Measurements from ENCODE around the gene NEUROG2. TPM values are rescaled to one million over a fixed set of nuclear protein-coding genes. Genes with fewer than 3 reads are reported as not detected.

NEUROG2 gene
- polyA plus RNA-seq, 3 donors: 0.12 TPM; not detected in 2

DNA sequence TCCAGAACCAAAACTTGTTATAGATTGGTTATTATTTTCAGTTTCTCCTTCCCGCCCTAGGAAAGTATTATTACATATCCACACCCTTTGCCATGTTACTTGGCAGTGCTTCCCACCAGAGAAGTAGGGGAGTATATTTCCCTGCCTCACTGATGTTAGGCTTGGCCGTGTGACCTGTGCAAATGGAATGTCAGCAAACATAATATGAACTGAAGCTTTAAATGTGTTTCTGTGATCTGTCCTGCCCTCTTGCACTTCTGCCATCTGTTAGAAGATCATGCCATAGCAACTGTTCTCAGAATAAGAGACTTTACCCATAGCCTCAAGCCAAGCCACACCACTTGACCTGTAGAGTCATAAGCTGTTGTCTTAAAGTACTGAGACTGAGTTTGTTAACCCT, 36.7 kb upstream of the NEUROG2 start:
- TF ChIP-seq, protein P1, sequence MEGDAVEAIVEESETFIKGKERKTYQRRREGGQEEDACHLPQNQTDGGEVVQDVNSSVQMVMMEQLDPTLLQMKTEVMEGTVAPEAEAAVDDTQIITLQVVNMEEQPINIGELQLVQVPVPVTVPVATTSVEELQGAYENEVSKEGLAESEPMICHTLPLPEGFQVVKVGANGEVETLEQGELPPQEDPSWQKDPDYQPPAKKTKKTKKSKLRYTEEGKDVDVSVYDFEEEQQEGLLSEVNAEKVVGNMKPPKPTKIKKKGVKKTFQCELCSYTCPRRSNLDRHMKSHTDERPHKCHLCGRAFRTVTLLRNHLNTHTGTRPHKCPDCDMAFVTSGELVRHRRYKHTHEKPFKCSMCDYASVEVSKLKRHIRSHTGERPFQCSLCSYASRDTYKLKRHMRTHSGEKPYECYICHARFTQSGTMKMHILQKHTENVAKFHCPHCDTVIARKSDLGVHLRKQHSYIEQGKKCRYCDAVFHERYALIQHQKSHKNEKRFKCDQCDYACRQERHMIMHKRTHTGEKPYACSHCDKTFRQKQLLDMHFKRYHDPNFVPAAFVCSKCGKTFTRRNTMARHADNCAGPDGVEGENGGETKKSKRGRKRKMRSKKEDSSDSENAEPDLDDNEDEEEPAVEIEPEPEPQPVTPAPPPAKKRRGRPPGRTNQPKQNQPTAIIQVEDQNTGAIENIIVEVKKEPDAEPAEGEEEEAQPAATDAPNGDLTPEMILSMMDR (IDR thresholded peaks at IDR 0.05): no peak
- Histone ChIP-seq H3K27me3 (ENCODE audit: control insufficient read depth in 2 of 2, insufficient read depth in 2 of 2, low read length in 2 of 2) (no peaks in the 10 kb centered on the region), H3K79me2 (ENCODE audit: insufficient read depth, low read length) (no peaks in the 10 kb centered on the region), H3K4me3 (replicated peaks in 1 of 3; ENCODE audit: low read depth in 2 of 3, low read length in 3 of 3) (no peak overlapping the region), H3K9me3 (replicated peaks in 1 of 2; ENCODE audit: control insufficient read depth in 1 of 2, insufficient read depth in 1 of 2, low read length in 2 of 2) (no peaks in the 10 kb centered on the region), H3K27ac (ENCODE audit: low read depth in 1 of 2, low read length in 2 of 2) (no peak overlapping the region), H3K4me2 (replicated peaks; ENCODE audit: extremely low read depth, low read length, poor library complexity, severe bottlenecking) (no peak overlapping the region), H4K20me1 (ENCODE audit: insufficient read depth, low read length) (no peaks in the 10 kb centered on the region), H3K36me3 (replicated peaks in 1 of 2; ENCODE audit: control insufficient read depth in 1 of 2, insufficient read depth in 2 of 2, low read length in 2 of 2) (no peaks in the 10 kb centered on the region), H3K9ac (ENCODE audit: insufficient read depth, low read length, poor library complexity, severe bottlenecking) (no peak overlapping the region), H2AFZ (ENCODE audit: insufficient read depth, low read depth, low read length, poor library complexity, severe bottlenecking) (no peak overlapping the region), H3K4me1 (ENCODE audit: control insufficient read depth in 1 of 2, insufficient read depth in 2 of 2, low read length in 2 of 2) (no peaks in the 10 kb centered on the region)
- WGBS (ENCODE audit: insufficient coverage): no CpG with 5 or more reads among the region's 2 CpGs
- peaks cover 5 to 15% of the 10 kb centered on the region in 2 donors for H3K36me3 Mint-ChIP-seq
- no peaks in the 10 kb centered on the region for H3K4me1 Mint-ChIP-seq
- no peak overlapping the region for H3K27ac Mint-ChIP-seq
- intact Hi-C loops (cut with micrococcal nuclease): no loop called here
- no peak for DNase-seq
- H3K27me3 Mint-ChIP-seq (ENCODE audit: low read depth in 3 of 3): no peaks in the 10 kb centered on the region
- no peak overlapping the region for H3K4me3 Mint-ChIP-seq
- no peaks in the 10 kb centered on the region for H3K9me3 Mint-ChIP-seq

GRCh38 chr4:112550728-112551127, 34.7 kb upstream of the NEUROG2 start:
- Histone ChIP-seq H3K79me2 (ENCODE audit: insufficient read depth, low read length) (no peaks in the 10 kb centered on the region), H4K20me1 (ENCODE audit: insufficient read depth, low read length) (no peaks in the 10 kb centered on the region), H3K9ac (ENCODE audit: insufficient read depth, low read length, poor library complexity, severe bottlenecking) (no peak overlapping the region), H3K27ac (ENCODE audit: low read depth in 1 of 2, low read length in 2 of 2) (no peak overlapping the region), H3K4me1 (ENCODE audit: control insufficient read depth in 1 of 2, insufficient read depth in 2 of 2, low read length in 2 of 2) (peaks cover 5 to 8% of the 10 kb centered on the region in 2 donors), H2AFZ (ENCODE audit: insufficient read depth, low read depth, low read length, poor library complexity, severe bottlenecking) (no peak overlapping the region), H3K4me2 (replicated peaks; ENCODE audit: extremely low read depth, low read length, poor library complexity, severe bottlenecking) (no peak overlapping the region), H3K36me3 (replicated peaks in 1 of 2; ENCODE audit: control insufficient read depth in 1 of 2, insufficient read depth in 2 of 2, low read length in 2 of 2) (no peaks in the 10 kb centered on the region), H3K27me3 (ENCODE audit: control insufficient read depth in 2 of 2, insufficient read depth in 2 of 2, low read length in 2 of 2) (no peaks in the 10 kb centered on the region), H3K9me3 (replicated peaks in 1 of 2; ENCODE audit: control insufficient read depth in 1 of 2, insufficient read depth in 1 of 2, low read length in 2 of 2) (no peaks in the 10 kb centered on the region), H3K4me3 (replicated peaks in 1 of 3; ENCODE audit: low read depth in 2 of 3, low read length in 3 of 3) (no peak overlapping the region)
- no peak for DNase-seq
- TF ChIP-seq, protein P1 (IDR thresholded peaks at IDR 0.05): no peak
- H3K4me3 Mint-ChIP-seq: no peak overlapping the region
- no peak overlapping the region for H3K27ac Mint-ChIP-seq
- H3K27me3 Mint-ChIP-seq (ENCODE audit: low read depth in 3 of 3): no peaks in the 10 kb centered on the region
- intact Hi-C loops (cut with micrococcal nuclease): no loop called here
- peaks cover 0 to 11% of the 10 kb centered on the region in 2 donors for H3K36me3 Mint-ChIP-seq
- no peaks in the 10 kb centered on the region for H3K9me3 Mint-ChIP-seq
- no CpG with 5 or more reads among the region's 2 CpGs for WGBS (ENCODE audit: insufficient coverage)
- H3K4me1 Mint-ChIP-seq: peaks cover 5% of the 10 kb centered on the region
